GM04503 (cell line): ENCODE measurements around the gene PTCSC3.

ENCODE experiments used
- DNase-seq: peaks from one replicate; pipeline ENCODE4 v3.0.0-alpha.2; 2012; ENCODE audit warnings: low read depth

Gene PTCSC3

GRCh38 chr14:36176524-36176923, at the start of gene PTCSC3:
Gene PTCSC3, minus strand, starts transcription at chr14:36176722.
- no peak for DNase-seq

DNA sequence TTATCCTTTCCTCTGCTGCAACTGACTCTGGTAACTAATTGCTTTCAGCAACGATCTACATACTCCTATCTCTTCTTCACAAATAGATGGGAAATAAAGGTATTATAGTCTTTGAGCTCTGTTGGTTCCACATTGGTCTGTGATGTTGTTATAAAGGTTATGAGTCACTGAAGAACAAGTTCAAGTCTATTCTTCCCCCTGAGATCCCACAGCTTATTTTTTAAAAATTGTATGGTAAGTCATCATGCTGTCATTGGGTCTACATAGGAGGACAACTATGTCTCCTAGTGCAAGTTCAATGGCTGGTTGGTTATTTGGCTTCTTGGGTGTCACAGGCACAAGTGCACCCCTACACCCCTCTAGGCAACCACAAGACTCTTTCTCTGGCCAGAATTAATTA, 49.6 kb upstream of the PTCSC3 start:
- no peak for DNase-seq

GRCh38 chr14:36224176-36224575, 47.7 kb upstream of the PTCSC3 start:
- no peak for DNase-seq

- DNase-seq: no peak
Measured at GRCh38 chr14:36223558-36223957, 47.0 kb upstream of the PTCSC3 start.

GRCh38 chr14:36222952-36223468, 46.5 kb upstream of the PTCSC3 start:
- no peak for DNase-seq

GRCh38 chr14:36222337-36222736, 45.8 kb upstream of the PTCSC3 start:
- DNase-seq: no peak

DNA sequence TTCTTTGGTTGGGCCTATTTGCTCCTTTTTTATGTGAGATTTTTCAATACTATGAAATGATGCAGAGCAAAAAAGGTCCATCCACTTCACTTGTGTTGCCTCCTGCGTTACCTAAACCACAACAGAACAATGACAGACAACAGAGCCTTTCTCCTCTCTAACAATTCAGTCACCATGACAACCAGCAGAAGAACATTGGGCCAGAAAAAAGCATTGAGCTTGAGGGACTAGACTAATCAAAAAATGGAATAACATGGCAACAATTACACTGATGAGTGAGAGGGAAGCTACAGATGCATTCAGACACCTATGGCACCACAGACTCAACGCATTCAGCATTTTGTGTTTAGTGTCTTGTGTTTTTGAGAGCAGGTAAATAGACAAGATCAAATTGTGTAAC, 44.6 kb upstream of the PTCSC3 start:
- DNase-seq: no peak

- no peak for DNase-seq
Measured at GRCh38 chr14:36217732-36218131, 41.2 kb upstream of the PTCSC3 start.

GRCh38 chr14:36217027-36217426, 40.5 kb upstream of the PTCSC3 start:
- no peak for DNase-seq

- no peak for DNase-seq
Measured at GRCh38 chr14:36215217-36215598, 38.7 kb upstream of the PTCSC3 start.

GRCh38 chr14:36214476-36215216, 38.1 kb upstream of the PTCSC3 start:
- DNase-seq: no peak

DNA sequence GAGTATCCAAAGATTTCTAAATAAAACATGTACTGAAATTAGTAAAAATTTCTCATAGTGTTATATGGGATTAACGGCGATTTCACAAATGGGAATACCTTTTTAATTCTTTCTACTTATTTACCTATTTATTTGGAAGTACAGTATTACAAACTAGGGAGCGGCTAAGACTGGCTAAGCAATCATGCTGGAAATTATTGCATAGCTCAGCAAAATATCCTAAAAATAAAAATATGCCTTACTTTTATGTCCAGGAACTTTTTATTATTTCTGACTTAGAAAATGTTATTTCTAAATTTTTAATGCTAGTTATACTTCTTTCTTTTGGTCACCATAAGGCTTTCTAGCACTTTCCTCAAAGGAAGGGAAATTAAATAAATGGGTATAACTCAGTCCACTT, 36.5 kb upstream of the PTCSC3 start:
- DNase-seq: no peak

GRCh38 chr14:36212577-36212976, 36.1 kb upstream of the PTCSC3 start:
- no peak for DNase-seq

DNA sequence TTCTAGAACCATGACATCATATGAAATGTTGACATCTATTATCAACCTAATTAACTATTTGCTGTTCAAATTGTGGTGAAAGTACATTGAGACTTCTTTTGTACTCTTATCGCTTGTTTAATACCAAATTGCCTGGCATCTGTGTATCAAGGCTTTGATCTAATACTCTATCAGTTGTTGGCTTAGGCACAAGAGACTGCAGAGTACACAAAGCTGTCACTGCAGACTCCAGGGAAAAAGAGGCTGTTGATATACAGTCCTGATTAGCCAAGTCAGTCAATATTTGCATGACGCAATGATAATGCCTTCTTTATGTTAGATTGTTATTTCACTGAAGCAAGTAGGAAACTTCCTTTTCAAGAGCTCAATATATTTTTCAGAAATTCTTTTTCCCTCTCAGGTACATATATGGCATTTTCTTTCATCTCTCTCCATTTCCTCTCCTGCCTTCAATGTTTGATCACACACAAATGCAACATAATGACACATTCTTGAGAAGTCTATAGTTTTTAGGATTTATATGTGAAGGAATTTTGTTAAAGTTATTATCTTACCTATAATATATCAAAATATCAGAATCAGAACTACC, 32.3 kb upstream of the PTCSC3 start:
- no peak for DNase-seq

- no peak for DNase-seq
Measured at GRCh38 chr14:36207500-36207899, 31.0 kb upstream of the PTCSC3 start.

DNA sequence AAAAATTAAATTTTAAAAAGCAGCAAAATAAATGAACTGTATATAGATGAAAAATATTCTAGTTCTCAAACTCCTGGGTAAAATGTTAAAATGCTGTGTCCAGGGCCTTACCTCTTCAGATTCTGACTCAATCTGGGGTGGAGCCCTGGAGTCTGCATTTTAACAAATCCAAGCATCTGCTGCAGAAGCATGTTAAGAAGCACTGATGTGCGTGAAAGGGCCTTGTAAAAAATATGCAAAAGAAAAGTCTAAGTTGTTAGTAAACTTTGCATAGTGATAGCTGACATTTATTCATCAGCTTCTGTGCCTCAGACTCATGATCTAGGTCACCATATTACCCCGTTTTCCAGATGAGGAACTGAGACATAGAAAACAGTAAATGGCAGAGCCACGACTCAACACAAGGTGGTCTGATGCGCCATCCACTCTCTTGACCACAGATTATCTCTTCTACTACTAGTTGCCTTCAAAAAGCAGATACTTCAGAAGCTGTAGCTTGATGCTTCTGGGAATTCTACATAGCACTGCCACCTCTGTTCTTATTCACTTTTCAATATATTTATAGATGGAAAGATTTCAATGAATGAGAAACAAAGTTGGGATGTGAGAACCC, 28.0 kb upstream of the PTCSC3 start:
- no peak for DNase-seq

DNA sequence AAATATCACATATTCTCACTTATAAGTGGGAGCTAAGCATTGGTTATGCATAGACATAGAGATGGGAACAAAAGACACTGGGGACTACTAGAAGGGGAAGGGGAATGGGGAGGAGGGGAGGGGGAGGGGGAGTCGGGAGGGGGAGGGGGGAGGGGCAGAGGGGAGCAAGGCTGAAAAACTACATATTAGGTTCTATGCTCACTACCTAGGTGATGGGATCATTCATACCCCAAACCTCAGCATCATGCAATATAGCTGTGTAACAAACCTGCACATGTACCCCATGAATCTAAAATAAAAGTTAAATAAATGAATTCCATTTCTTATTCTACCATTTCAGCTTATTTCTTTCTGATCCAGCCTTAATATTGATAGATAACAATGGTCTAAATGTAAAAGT, 21.9 kb upstream of the PTCSC3 start:
- DNase-seq: no peak

DNA sequence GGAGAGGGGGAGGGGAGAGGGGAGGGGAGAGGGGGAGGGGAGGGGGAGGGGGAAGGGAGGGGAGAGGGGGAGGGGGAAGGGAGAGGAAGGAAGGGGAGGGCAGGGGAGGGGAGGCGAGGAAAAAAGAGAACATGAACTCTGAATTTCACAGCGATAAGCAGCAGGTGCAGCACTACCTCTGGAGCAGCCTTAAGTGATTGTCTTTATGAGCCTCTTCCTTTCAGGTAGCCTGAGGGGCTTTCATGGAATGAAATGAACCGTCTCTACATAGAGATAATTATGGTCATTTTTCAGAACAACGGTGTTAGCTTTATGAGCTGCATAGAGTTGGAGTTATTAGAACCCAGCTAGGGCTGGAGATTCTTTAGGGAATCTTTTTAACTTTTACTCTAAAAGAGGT, 18.1 kb upstream of the PTCSC3 start:
- no peak for DNase-seq

GRCh38 chr14:36192530-36192929, 16.0 kb upstream of the PTCSC3 start:
- DNase-seq: no peak

DNA sequence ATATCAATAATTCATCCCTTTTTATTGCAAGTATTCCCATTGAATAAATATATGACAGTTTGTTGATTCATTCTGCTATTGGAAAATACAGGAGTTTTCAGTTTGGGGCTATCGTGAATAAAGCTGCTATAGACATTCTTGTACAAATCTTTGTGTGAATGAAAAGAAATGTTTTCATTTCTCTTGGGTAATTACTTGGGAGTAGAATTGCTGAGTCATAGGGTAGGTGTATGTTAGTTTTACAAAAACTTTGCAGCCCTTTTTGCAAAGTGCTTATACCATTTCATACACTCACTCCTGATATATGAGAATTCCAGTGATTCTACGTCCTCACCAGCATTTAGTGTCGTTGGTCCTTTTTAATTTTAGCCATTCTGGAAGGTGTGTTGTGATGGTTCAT, 6.9 kb upstream of the PTCSC3 start:
- no peak for DNase-seq

- DNase-seq: no peak
Measured at GRCh38 chr14:36181417-36181816, 4.9 kb upstream of the PTCSC3 start.

GRCh38 chr14:36177489-36177888, 967 bp upstream of the PTCSC3 start:
- no peak for DNase-seq

DNA sequence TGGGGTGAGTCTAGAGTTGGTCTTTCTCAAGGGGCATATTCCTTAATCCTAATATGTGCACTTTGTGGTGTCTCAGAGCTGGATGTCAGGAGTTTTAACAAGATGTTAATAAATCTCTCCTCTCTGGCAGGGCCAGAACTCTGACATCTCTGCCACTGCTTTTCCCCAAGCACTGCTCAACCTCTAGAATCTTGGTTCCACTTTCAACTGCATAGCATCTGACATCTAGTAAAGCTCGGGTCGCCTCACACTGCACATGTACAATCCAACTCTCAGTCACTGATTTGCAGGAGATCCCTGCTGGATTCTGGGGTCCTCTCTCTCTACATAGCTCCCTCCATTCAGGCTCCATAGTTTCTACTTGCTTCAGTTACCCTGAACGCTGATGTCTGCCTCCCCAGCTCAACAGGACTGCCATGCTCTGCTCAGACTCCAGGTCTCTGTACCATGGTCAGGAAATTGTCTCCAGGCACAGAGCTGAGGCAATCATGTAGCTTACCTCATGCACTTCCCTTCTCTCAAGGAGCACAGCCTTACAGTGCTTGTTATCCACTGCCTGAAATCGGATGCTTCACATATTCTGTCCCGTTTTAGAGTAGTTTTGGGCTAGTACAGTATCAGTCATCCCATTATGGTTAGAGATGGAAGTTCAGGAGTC, 1.6 kb downstream of the PTCSC3 start:
- no peak for DNase-seq
